Urinary bladder (tissue), 4 donors: Measurements from ENCODE around the gene ADARB2. TPM values are rescaled to one million over a fixed set of nuclear protein-coding genes. Genes with fewer than 3 reads are reported as not detected.

Source experiments
- DNase-seq: peaks from one replicate; pipeline ENCODE4 v3.0.0-alpha.2; 2015; ENCODE audit errors: extremely low spot score
- H3K27ac ChIP-seq: one replicate; pipeline ENCODE4 v1.5.1; 2013; ENCODE audit warnings: low read depth, mild to moderate bottlenecking, moderate library complexity
- H3K36me3 ChIP-seq: one replicate; pipeline ENCODE4 v1.6.1; 2013; ENCODE audit warnings: mild to moderate bottlenecking, moderate library complexity; ENCODE audit not compliant: insufficient read depth
- H3K4me1 ChIP-seq: one replicate; pipeline ENCODE4 v1.6.1; 2013; ENCODE audit warnings: mild to moderate bottlenecking, moderate library complexity; ENCODE audit not compliant: insufficient read depth
- H3K4me3 ChIP-seq: one replicate; pipeline ENCODE4 v1.5.1; 2013; ENCODE audit warnings: low read depth, low read length
- WGBS: extraction: QIAGEN DNeasy Blood & Tissue Kit; methylation state at CpG from one replicate; pipeline ENCODE4 v1.1.7; 2013; 5-methylcytosine and 5-hydroxymethylcytosine counted together
- polyA plus RNA-seq: library from polyadenylated mRNA; stranded (reverse); fragments of 200-250 nt; gene quantifications from one replicate; pipeline ENCODE4 v1.2.3, GENCODE V29; 2013
- total RNA-seq: library from RNA; depleted of rRNA; stranded (reverse); fragments of >200 nt; gene quantifications from one replicate; pipeline ENCODE4 v1.2.3, GENCODE V29; 2014
- donor health status: healthy with polysubstance abuse.
- donor health status: healthy.

ADARB2 gene
- total and polyA plus RNA-seq, 2 donors = 0.26 to 1.0 TPM

- Histone ChIP-seq H3K27ac (no peak overlapping the region), H3K4me3 (no peak overlapping the region), H3K36me3 (no peaks in the 10 kb centered on the region), H3K4me1 (no peaks in the 10 kb centered on the region)
- DNase-seq = no peak
- WGBS = 81% methylated on average over 15 of the region's 15 CpGs
These were observed 209.4 kb downstream of the ADARB2 start for GRCh38 chr10:1527951-1528350.

DNA sequence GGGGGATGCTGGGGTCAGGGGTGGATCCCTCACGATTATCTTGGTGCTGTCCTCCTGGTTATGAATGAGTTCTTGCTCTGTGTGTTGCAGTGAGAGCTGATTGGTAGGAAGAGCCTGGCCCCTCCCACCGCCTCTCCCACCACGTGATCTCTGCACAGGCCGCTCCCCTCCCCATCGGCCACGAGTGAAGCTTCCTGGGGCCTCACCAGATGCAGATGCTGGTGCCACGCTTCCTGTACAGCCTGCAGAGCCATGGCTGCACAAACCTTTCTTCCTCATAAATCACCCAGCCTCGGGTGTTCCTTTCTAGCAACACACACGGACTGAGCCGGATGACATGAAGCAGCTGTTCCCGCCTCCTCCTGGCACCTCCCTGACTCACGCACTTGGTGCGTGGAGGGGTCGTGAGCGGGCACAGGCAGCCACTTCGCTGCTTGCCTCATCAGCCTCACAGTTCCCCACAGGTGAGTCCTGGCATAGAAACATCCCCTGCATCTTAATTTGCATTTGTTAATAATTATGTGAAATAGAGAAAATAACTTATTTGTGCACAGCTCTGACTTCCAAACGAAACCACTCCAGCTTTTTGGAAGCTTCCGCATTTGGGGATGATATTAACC, 210.8 kb downstream of the ADARB2 start:
- Histone ChIP-seq H3K4me1 (no peaks in the 10 kb centered on the region), H3K36me3 (no peaks in the 10 kb centered on the region), H3K27ac (no peak overlapping the region), H3K4me3 (peak overlapping the region; percentile 7)
- 35% methylated on average over 18 of the region's 18 CpGs for WGBS
- no peak for DNase-seq

GRCh38 chr10:1525354-1526162, 211.8 kb downstream of the ADARB2 start:
- WGBS = 92% methylated on average over 32 of the region's 32 CpGs
- no peak for DNase-seq

GRCh38 chr10:1524540-1524939, 212.8 kb downstream of the ADARB2 start:
- Histone ChIP-seq H3K36me3 (no peaks in the 10 kb centered on the region), H3K27ac (no peak overlapping the region), H3K4me1 (no peaks in the 10 kb centered on the region), H3K4me3 (no peak overlapping the region)
- no peak for DNase-seq
- WGBS = 78% methylated on average over 7 of the region's 7 CpGs

More at GRCh38 chr10:1525354-1526162, 211.8 kb downstream of the ADARB2 start:
- Histone ChIP-seq H3K4me1 (no peaks in the 10 kb centered on the region), H3K4me3 (no peak overlapping the region), H3K36me3 (no peaks in the 10 kb centered on the region), H3K27ac (no peak overlapping the region)

- Histone ChIP-seq H3K27ac (no peak overlapping the region), H3K4me1 (no peaks in the 10 kb centered on the region), H3K36me3 (no peaks in the 10 kb centered on the region), H3K4me3 (no peak overlapping the region)
- 55% methylated on average over 8 of the region's 8 CpGs for WGBS
- no peak for DNase-seq
These were observed 214.1 kb downstream of the ADARB2 start for GRCh38 chr10:1523221-1523620.

DNA sequence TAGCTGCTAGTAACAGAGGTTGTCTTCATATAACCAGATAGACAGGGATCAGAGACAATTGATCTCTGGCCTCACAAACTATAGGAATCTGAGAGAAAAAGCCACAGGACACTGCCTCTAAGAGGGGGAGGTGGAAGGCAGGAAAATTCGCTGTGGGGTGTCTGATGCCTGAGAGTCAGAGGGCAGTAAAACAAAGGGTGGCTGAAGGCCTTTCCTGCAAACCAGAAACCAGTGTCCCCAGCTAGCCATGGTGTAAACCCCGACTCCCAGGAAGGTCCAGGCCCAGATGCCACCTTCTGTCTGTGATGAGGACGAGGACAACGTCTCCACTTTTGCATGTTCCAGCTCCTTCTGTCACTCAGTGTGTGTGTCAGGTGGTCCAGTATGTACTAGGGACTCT, 215.1 kb downstream of the ADARB2 start:
- no peak for DNase-seq
- Histone ChIP-seq H3K27ac (no peak overlapping the region), H3K4me1 (no peaks in the 10 kb centered on the region), H3K36me3 (no peaks in the 10 kb centered on the region), H3K4me3 (no peak overlapping the region)
- 71% methylated on average over 4 of the region's 4 CpGs for WGBS

GRCh38 chr10:1521741-1522140, 215.6 kb downstream of the ADARB2 start:
- no peaks in the 10 kb centered on the region for H3K4me1 ChIP-seq
- WGBS = 76% methylated on average over 6 of the region's 6 CpGs
- no peak for DNase-seq

GRCh38 chr10:1520909-1521565, 216.3 kb downstream of the ADARB2 start:
- no peak overlapping the region for H3K4me3 ChIP-seq
- 73% methylated on average over 14 of the region's 14 CpGs for WGBS

More at GRCh38 chr10:1521741-1522140, 215.6 kb downstream of the ADARB2 start:
- Histone ChIP-seq H3K4me3 (no peak overlapping the region), H3K27ac (no peak overlapping the region), H3K36me3 (no peaks in the 10 kb centered on the region)

DNA sequence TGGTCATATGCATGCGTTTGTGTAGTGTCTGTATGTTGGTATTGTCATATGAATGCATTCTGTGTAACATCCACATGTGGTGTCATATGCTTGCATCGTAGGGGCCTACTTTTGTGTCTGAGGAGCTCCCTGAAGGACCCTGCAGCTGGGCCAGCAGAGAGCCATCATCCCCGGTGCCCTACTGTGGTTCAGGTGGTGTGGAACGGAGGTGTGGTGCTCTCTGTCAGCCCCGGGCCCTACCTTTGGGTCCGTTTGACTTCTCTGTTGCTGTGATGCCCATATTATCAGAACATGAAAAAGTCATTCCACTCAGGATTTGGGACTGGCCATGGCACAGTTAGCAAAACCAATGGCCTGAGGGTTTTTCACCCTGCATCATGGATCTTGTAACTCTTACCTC, 217.9 kb downstream of the ADARB2 start:
- no peak overlapping the region for H3K4me3 ChIP-seq
- 95% methylated on average over 6 of the region's 6 CpGs for WGBS
- no peaks in the 10 kb centered on the region for H3K4me1 ChIP-seq
- no peak for DNase-seq
- no peak overlapping the region for H3K27ac ChIP-seq
- H3K36me3 ChIP-seq = no peaks in the 10 kb centered on the region

More at GRCh38 chr10:1520909-1521565, 216.3 kb downstream of the ADARB2 start:
- Histone ChIP-seq H3K4me1 (no peaks in the 10 kb centered on the region), H3K27ac (no peak overlapping the region), H3K36me3 (no peaks in the 10 kb centered on the region)
- no peak for DNase-seq

DNA sequence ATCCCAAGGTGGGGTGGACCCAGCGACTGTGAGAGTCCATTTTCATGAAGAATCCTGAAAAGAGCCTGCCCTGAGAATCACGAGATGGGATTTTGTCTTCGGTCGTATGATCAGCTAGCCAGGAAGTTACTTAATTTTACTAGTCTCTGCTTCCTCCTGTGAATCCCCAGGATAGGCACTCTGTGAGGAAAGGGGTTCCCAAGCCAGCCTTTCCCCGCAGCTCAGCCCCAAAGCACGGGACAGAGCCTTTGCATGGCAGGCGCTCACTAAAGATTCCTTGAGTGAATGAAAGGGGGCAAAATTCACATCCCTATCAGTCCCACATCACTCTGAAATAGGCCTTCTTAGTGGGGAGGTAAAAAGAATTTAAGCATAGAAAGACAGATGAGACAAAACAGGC, 219.6 kb downstream of the ADARB2 start:
- WGBS = 80% methylated on average over 7 of the region's 7 CpGs
- no peak overlapping the region for H3K27ac ChIP-seq
- DNase-seq = no peak
- H3K4me3 ChIP-seq = no peak overlapping the region
- no peaks in the 10 kb centered on the region for H3K36me3 ChIP-seq
- H3K4me1 ChIP-seq = no peaks in the 10 kb centered on the region

DNA sequence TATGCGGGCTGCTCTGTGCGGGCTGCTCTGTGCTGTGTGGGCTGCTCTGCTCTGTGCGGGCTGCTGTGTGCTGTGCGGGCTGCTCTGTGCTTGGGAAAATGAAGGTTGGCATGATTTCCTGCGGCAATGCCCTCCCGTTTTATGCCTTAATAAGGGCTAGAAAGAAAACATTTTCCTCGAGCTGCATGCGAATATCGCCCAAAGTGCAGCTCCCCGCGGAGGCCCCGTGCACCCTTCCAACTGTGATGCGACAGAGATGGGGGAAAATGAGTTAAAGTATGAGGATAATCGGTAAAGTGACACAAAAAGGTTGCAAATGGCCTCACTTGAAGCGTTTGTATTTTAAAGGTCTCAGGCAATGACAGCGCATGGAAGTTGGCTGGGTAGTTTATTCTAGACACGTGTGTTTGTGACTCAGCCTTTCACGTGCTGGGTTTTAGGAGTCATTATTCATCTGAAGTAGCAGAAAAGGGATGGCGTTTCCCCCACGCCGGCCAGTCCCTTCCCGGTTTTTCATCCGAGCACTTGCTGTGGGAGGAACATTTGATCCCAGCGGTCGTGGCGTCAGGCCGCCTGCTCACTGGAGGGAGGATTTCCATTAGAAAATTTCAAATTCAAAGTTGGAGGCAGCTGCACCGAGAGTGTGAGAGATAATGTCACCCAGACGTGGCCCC, 220.7 kb downstream of the ADARB2 start:
- H3K4me3 ChIP-seq = no peak overlapping the region
- no peaks in the 10 kb centered on the region for H3K4me1 ChIP-seq
- no peak overlapping the region for H3K27ac ChIP-seq
- WGBS = 73% methylated on average over 29 of the region's 29 CpGs
- no peak for DNase-seq
- H3K36me3 ChIP-seq = no peaks in the 10 kb centered on the region

DNA sequence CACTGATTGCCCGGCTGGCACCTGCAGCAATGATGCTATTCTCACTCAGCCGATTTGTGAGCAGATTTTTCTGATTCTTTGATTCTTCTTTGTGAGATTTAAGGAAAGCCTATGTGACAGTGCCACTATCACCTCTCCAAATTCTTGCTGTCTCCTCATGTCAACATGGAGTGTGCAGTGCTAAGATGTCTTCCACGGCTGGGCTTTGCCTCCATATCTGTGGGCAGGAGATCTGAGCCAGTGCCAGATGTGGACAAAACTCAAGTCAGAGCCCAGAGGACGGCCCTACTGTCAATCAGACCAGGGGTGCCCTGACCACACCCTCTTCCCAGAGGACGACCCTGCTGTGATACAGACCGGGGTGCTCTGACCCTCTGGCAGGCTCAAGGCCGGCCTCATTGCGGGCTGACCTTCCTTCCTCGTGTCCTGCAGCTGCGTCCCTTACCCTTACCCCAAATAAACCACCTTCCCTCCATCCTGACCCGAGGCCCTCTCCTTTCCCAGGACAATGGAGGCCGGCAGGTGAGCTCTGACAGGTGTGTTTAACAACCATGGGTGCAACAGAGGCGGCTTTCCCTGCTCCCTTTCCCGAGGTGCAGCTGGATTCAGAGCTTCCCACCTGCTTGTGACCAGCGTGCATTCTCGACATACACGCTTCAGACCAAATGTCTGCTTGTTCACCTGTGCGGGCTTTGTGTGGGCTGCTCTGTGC, 221.4 kb downstream of the ADARB2 start:
- Histone ChIP-seq H3K36me3 (no peaks in the 10 kb centered on the region), H3K4me1 (no peaks in the 10 kb centered on the region), H3K4me3 (no peak overlapping the region), H3K27ac (no peak overlapping the region)
- WGBS = 85% methylated on average over 18 of the region's 18 CpGs
- no peak for DNase-seq
